Prostate gland (tissue), 2 donors: Measurements from ENCODE around the gene PTGDR. TPM values are rescaled to one million over a fixed set of nuclear protein-coding genes. Genes with fewer than 3 reads are reported as not detected.

Experiments used
- DNase-seq: peaks from one replicate; pipeline ENCODE4 v3.0.0-alpha.2; 2019; ENCODE audit warnings: low spot score
- H3K27ac ChIP-seq, 2 donors: fragments of 200-600 bp; sonication (generic); 2 replicates each; pipeline ENCODE4 v1.5.1; 2017 to 2019
- H3K27me3 ChIP-seq: fragments of 200-600 bp; sonication (generic); replicated peaks from 2 replicates; pipeline ENCODE4 v1.5.1; 2019; ENCODE audit not compliant: insufficient read depth
- H3K36me3 ChIP-seq, 2 donors: fragments of 200-600 bp; sonication (generic); 1 replicate in 1 of 2; 2 replicates in 1 of 2; pipeline versions ENCODE4 v1.5.1 to v1.8.1; 2017 to 2019
- H3K4me1 ChIP-seq: fragments of 200-600 bp; sonication (generic); replicated peaks from 2 replicates; pipeline ENCODE4 v1.5.1; 2019
- H3K4me3 ChIP-seq, 2 donors: fragments of 200-600 bp; sonication (generic); 2 replicates each; pipeline ENCODE4 v1.5.1; 2017 to 2019
- H3K9me3 ChIP-seq: fragments of 200-600 bp; sonication (generic); 2 replicates; pipeline ENCODE4 v1.5.1; 2017
- POLR2A ChIP-seq: fragments of 450-650 bp; IDR thresholded peaks from one replicate; pipeline ENCODE4 v1.6.1; 2016; ENCODE audit warnings: antibody characterized with exemption, mild to moderate bottlenecking
- POLR2AphosphoS5 ChIP-seq: sonication (generic); formaldehyde crosslinking; IDR thresholded peaks from one replicate; pipeline ENCODE4 v1.6.1; 2017; ENCODE audit warnings: antibody characterized with exemption
- WGBS: methylation state at CpG from one replicate; pipeline ENCODE4 v1.1.5; 2018; 5-methylcytosine and 5-hydroxymethylcytosine counted together
- intact Hi-C: fragments of 100-400 bp; cut with DNase I; formaldehyde crosslinking; loops from one replicate; pipeline ENCODE4 v1.14.2; 2022
- total RNA-seq, 2 donors: library from RNA; depleted of rRNA; stranded (reverse); fragments of >200 nt; gene quantifications; one replicate each; pipeline ENCODE4 v1.1.0, GENCODE V29; 2016
- TF ChIP-seq, protein P1 (sequence below), 4 experiments: fragments of 200-600 bp in 2 of 4; fragments of 450-650 bp in 2 of 4; sonication (generic) in 2 of 4; IDR thresholded peaks; 1 replicate in 3 of 4; 2 replicates in 1 of 4; pipeline ENCODE4 v1.5.1; 2016 to 2019; ENCODE audit warnings: antibody characterized with exemption in 4 of 4, mild to moderate bottlenecking in 2 of 4, moderate library complexity in 2 of 4

The PTGDR gene, protein sequence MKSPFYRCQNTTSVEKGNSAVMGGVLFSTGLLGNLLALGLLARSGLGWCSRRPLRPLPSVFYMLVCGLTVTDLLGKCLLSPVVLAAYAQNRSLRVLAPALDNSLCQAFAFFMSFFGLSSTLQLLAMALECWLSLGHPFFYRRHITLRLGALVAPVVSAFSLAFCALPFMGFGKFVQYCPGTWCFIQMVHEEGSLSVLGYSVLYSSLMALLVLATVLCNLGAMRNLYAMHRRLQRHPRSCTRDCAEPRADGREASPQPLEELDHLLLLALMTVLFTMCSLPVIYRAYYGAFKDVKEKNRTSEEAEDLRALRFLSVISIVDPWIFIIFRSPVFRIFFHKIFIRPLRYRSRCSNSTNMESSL
- under 1 TPM; 0.55 to 0.74 TPM for total RNA-seq

DNA sequence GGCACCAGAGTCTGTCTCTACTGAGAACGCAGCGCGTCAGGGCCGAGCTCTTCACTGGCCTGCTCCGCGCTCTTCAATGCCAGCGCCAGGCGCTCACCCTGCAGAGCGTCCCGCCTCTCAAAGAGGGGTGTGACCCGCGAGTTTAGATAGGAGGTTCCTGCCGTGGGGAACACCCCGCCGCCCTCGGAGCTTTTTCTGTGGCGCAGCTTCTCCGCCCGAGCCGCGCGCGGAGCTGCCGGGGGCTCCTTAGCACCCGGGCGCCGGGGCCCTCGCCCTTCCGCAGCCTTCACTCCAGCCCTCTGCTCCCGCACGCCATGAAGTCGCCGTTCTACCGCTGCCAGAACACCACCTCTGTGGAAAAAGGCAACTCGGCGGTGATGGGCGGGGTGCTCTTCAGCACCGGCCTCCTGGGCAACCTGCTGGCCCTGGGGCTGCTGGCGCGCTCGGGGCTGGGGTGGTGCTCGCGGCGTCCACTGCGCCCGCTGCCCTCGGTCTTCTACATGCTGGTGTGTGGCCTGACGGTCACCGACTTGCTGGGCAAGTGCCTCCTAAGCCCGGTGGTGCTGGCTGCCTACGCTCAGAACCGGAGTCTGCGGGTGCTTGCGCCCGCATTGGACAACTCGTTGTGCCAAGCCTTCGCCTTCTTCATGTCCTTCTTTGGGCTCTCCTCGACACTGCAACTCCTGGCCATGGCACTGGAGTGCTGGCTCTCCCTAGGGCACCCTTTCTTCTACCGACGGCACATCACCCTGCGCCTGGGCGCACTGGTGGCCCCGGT is at the start of gene PTGDR:
TSS of gene PTGDR (plus strand) at position 198 of the 778 bp plus-strand sequence. CDS start at position 315, 117 bp downstream.
- intact Hi-C loops: no loop called here
- 1% methylated on average over 60 of the region's 63 CpGs for WGBS
- no peaks in the 10 kb centered on the region for H3K4me1 ChIP-seq
- H3K27me3 ChIP-seq: no peaks in the 10 kb centered on the region
- H3K9me3 ChIP-seq: no peaks in the 10 kb centered on the region
- no peak within 1 kb of the TSS for H3K27ac ChIP-seq
- DNase-seq: no peak
- peak within 1 kb of the TSS; percentile 8 to 25 for H3K4me3 ChIP-seq
- TF ChIP-seq, protein P1, sequence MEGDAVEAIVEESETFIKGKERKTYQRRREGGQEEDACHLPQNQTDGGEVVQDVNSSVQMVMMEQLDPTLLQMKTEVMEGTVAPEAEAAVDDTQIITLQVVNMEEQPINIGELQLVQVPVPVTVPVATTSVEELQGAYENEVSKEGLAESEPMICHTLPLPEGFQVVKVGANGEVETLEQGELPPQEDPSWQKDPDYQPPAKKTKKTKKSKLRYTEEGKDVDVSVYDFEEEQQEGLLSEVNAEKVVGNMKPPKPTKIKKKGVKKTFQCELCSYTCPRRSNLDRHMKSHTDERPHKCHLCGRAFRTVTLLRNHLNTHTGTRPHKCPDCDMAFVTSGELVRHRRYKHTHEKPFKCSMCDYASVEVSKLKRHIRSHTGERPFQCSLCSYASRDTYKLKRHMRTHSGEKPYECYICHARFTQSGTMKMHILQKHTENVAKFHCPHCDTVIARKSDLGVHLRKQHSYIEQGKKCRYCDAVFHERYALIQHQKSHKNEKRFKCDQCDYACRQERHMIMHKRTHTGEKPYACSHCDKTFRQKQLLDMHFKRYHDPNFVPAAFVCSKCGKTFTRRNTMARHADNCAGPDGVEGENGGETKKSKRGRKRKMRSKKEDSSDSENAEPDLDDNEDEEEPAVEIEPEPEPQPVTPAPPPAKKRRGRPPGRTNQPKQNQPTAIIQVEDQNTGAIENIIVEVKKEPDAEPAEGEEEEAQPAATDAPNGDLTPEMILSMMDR (IDR thresholded peaks at IDR 0.05): no peak
- TF ChIP-seq POLR2AphosphoS5 (no peak), POLR2A (no peak)
- no peaks in the 10 kb centered on the region for H3K36me3 ChIP-seq

DNA sequence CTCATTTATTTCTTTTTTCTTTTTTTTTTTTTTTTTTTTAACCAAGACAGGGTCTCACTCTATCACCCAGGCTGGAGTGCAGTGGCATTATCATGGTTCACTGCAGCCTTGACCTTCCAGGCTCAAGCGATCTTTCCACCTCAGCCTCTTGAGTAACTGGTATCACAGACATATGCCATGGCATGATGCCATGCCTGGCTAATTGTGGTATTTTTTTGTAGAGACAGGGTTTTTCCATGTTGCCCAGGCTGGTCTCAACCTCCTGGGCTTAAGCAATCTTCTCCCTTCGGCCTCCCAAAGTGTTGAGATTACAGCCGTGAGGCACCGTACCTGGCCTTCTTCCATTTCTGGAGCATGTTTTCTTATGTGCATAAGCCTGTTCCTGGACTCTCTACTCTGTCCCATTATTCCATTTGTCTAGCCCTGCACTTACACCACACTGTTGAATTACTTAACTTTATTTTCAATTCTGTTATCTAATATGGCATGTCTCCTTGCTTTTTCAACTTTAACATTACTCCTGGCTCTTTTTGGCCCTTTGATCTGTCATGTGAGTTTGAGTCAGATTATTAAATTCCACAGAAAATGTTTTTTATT is 47.9 kb upstream of the PTGDR start:
- Histone ChIP-seq H3K36me3 (no peaks in the 10 kb centered on the region), H3K9me3 (no peaks in the 10 kb centered on the region), H3K4me1 (no peaks in the 10 kb centered on the region), H3K27me3 (no peaks in the 10 kb centered on the region), H3K27ac (no peak overlapping the region), H3K4me3 (no peak overlapping the region)
- TF ChIP-seq POLR2A: no peak
- TF ChIP-seq POLR2AphosphoS5: no peak
- TF ChIP-seq, protein P1 (IDR thresholded peaks at IDR 0.05): no peak
- no peak for DNase-seq
- WGBS: 89% methylated on average over 4 of the region's 4 CpGs
- intact Hi-C loops: no loop called here

DNA sequence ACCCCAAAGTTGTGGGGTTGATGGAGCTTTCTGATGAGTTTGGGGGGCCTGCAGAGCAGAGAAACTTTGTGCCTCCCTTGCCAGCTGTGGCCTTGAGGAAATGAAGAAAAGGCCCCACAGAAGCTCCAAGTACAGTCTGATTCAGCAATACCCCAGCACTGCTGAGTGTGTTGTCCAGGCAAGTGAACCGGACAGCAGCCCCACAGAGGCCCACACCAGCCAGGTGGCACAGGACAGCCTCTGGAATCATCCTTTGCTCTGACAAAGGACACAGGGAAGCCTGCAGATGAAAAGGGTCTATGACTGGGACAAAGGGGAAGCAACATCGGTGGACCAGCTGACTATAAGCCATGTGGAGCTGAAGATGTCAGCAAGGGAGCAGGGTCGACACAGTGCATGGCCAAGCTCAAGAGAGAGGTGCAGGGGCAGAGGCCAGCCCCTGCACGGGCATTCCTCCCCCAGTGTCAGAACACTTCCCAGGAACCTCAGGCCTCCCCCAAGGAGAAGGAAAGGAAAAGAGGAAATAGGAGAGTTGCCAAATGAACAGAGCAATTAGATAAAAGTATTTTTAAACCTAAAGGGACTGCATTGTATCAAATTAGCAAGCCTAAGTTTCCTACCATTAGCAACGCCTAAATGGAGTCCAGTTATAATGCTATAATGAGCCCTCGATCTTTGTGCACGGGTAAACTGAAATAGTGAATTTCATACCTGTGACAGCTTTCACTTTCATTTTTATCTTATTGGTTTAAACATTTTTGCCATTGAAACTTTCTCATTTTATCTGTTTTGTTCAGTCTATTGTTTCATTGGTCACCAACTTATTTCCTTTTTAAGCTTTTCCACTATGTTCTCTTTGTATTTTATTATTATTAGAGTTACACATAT is 46.3 kb upstream of the PTGDR start:
- TF ChIP-seq POLR2AphosphoS5 (no peak), POLR2A (no peak)
- TF ChIP-seq, protein P1 (IDR thresholded peaks at IDR 0.05): no peak
- DNase-seq: no peak
- no peaks in the 10 kb centered on the region for H3K9me3 ChIP-seq
- intact Hi-C loops: no loop called here
- H3K4me3 ChIP-seq: no peak overlapping the region
- no peak overlapping the region for H3K27ac ChIP-seq
- no peaks in the 10 kb centered on the region for H3K4me1 ChIP-seq
- H3K36me3 ChIP-seq: no peaks in the 10 kb centered on the region
- no peaks in the 10 kb centered on the region for H3K27me3 ChIP-seq
- 82% methylated on average over 7 of the region's 7 CpGs for WGBS

DNA sequence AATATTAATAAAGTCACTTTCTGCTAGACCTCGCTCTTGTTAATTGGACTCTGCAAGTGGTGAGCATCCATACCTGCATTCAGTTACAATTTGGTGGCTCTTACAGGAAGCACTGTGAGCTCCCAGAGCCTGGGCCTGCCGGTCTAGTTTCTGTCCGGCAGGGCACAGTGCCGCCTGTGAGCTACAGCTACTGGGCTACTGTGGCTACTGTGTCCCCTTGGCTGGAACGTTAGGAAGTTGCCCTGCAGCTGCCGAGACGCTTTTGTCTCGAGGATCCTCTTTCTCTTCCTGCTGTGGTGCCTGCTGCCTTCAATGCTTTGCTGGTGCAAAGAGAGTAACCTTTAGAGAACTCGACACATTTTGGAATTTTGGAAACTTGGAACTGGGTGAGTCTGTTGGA is 44.6 kb upstream of the PTGDR start:
- no peaks in the 10 kb centered on the region for H3K4me1 ChIP-seq
- WGBS: 82% methylated on average over 9 of the region's 9 CpGs
- DNase-seq: no peak
- H3K27ac ChIP-seq: no peak overlapping the region
- TF ChIP-seq POLR2AphosphoS5 (no peak), POLR2A (no peak)
- TF ChIP-seq, protein P1 (IDR thresholded peaks at IDR 0.05): no peak
- no peak overlapping the region for H3K4me3 ChIP-seq
- intact Hi-C loops: no loop called here
- no peaks in the 10 kb centered on the region for H3K9me3 ChIP-seq
- H3K27me3 ChIP-seq: no peaks in the 10 kb centered on the region
- H3K36me3 ChIP-seq: no peaks in the 10 kb centered on the region
